ENCODE results near the gene ARMC7. TPM values are rescaled to one million over a fixed set of nuclear protein-coding genes. Genes with fewer than 3 reads are reported as not detected.
"Not testable (repeated sequence)": the region's sequence is repeated elsewhere in the genome, so short reads cannot be mapped to it uniquely, and the experiment has no call there.

Gene ARMC7
- total and polyA plus RNA-seq, 2 of the 4 experiments (the other 2 are of a cell fraction): 1.8 to 6.9 TPM

DNA sequence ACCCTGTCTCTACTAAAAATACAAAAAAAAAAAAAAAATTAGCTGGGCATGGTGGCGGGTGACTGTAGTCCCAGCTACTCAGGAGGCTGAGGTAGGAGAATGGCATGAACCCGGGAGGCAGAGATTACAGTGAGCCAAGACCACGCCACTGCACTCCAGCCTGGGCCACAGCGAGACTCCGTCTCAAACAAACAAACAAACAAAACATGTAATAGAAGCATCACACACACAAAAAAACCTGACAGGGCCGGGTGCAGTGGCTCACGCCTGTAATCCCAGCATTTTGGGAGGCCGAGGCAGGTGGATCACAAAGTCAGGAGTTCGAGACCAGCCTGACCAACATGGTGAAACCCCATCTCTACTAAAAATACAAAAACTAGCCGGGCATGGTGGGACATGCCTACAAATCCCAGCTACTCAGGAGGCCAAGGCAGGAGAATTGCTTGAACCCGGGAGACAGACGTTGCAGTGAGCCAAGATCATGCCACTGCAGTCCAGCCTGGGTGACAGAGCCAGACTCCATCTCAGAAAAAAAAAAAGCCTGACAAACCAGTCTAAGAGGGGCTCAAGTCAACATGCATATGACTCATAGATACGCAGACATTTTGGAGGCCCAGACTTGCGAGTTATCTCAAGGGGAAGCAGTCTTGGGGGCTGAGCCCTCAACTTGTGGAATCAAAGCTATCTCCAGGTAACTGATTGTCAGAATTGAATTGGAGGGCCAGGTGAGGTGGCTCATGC is 24.0 kb downstream of the ARMC7 start:
- dilution Hi-C loops (cut with HindIII; ENCODE audit: low sequenced_read_pairs, unreplicated experiment); H4K5ac ChIP-seq (ENCODE audit: low read depth, low read length); H4K20me1 ChIP-seq (ENCODE audit: insufficient read depth, low read length); H2BK120ac ChIP-seq (ENCODE audit: low read depth, low read length); H2BK20ac ChIP-seq (ENCODE audit: low read depth, low read length); intact Hi-C loops (cut with micrococcal nuclease); H3K4me1 ChIP-seq (ENCODE audit: control insufficient read depth, insufficient read depth, low read length); H2AFZ ChIP-seq (replicated peaks; ENCODE audit: low read length, poor library complexity); H3K4me2 ChIP-seq (ENCODE audit: low read depth, low read length); BruUV-seq (replicated peaks); H4K91ac ChIP-seq (ENCODE audit: insufficient read depth, low read depth, low read length); H2BK5ac ChIP-seq (ENCODE audit: low read depth, low read length, poor library complexity, severe bottlenecking); H3K9me1 ChIP-seq (ENCODE audit: insufficient read depth, low read length); in situ Hi-C loops (cut with MboI; ENCODE audit: low sequenced_read_pairs); POLR2A ChIA-PET (ENCODE audit: unreplicated experiment); ATAC-seq (ENCODE audit: low read depth); H2BK15ac ChIP-seq (ENCODE audit: low read depth, low read length); H4K8ac ChIP-seq (ENCODE audit: low read depth in 2 of 2, low read length in 2 of 2); H3K27me3 ChIP-seq (ENCODE audit: control insufficient read depth, insufficient read depth, low read length); H3K9ac ChIP-seq (ENCODE audit: low read depth, low read length); H2AK5ac ChIP-seq (ENCODE audit: low read depth, low read length); H3K9me3 ChIP-seq (ENCODE audit: control insufficient read depth, insufficient read depth, low read length); H3K18ac ChIP-seq (ENCODE audit: low read depth, low read length); H2AK9ac ChIP-seq (replicated peaks; ENCODE audit: low read depth, low read length, poor library complexity); H3K23ac ChIP-seq (ENCODE audit: low read depth, low read length); H3K4ac ChIP-seq (ENCODE audit: low read depth, low read length); H3K27ac ChIP-seq (ENCODE audit: insufficient read depth, low read length); H3K4me3 ChIP-seq (ENCODE audit: insufficient read depth, low read depth, low read length); H3K56ac ChIP-seq (ENCODE audit: extremely low read depth, insufficient read depth, low read length); H3K14ac ChIP-seq (replicated peaks; ENCODE audit: low read depth, low read length): not testable (repeated sequence)
- CTCF ChIA-PET: interaction anchor here (1.6 kb wide), 1 partner anchor 56 kb away, joined by 4 read pairs; no protein-coding TSS in a partner anchor
- peak; percentile 20 for DNase-seq
- H3K79me1 ChIP-seq (ENCODE audit: low read depth in 1 of 2, low read length in 2 of 2): peaks cover 21 to 68% of the 10 kb centered on the region in 2 experiments
- peaks cover 20% of the 10 kb centered on the region for H3K36me3 ChIP-seq (ENCODE audit: control insufficient read depth, insufficient read depth, low read length)
- 65% methylated on average over 2 of the region's 14 CpGs; no CpG with 5 or more reads in 1 of the 2 experiments for WGBS, 2 experiments (ENCODE audit: extremely low coverage in 2 of 2, insufficient read length in 1 of 2)
